Measurements from ENCODE around the gene ZNF648.

GRCh38 chr1:182046763-182047162 is 14.7 kb downstream of the ZNF648 start:
- TF ChIP-seq CTCF (IDR thresholded peaks at IDR 0.05; ENCODE audit: low read depth, low read length, missing input control) (no peak), MAX (IDR thresholded peaks at IDR 0.05) (no peak), GABPA (IDR thresholded peaks at IDR 0.05 in 1 of 2, conservative IDR thresholded peaks at IDR 0.05 in 1 of 2) (no peak), HNF4G (IDR thresholded peaks at IDR 0.05) (no peak), TAF1 (conservative IDR thresholded peaks at IDR 0.05) (no peak), SP1 (IDR thresholded peaks at IDR 0.05) (no peak), ATF3 (IDR thresholded peaks at IDR 0.05) (no peak), REST (IDR thresholded peaks at IDR 0.05) (no peak)

All from liver (tissue), 3 donors.